GM18951 (cell line): ENCODE measurements around the gene MSRB3.

Experiments used
- POLR2A ChIP-seq: IDR thresholded peaks from 4 replicates; pipeline ENCODE4 v1.6.1; 2011; ENCODE audit warnings: mild to moderate bottlenecking; ENCODE audit not compliant: insufficient read length, insufficient read depth; ENCODE audit errors: extremely low read depth
- in situ Hi-C: fragments of 300-500 bp; cut with MboI; formaldehyde crosslinking; loops from one replicate; pipeline ENCODE4 v1.12.0; 2022; ENCODE audit warnings: low sequenced_read_pairs, mixed read lengths, inconsistent platforms; ENCODE audit not compliant: unreplicated experiment

MSRB3 gene

GRCh38 chr12:65300679-65301349, 22.3 kb downstream of the MSRB3 start:
- TF ChIP-seq POLR2A: no peak
- in situ Hi-C loops: loop anchor here (25.0 kb wide), 2 partner anchors 786 to 1111 kb away; no protein-coding TSS in a partner anchor

DNA sequence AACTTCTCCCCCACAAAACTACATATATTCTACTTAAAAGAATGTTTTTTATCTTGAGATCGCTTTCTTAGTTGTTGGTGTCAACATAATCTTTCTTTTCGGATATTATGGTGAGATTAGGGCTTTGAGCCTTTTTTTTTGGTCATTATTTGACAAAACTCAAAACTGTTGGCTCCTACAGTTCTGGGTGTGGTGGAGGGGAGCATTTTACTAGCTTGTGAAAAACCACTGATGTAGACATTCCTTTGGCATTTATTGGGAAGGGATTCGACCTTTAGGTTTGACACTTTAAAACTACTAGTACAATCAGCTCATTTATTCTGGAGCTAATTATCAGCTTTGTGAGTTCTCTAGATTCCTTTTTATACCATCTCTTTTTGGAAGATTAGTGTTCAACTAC, 24.4 kb downstream of the MSRB3 start:
- in situ Hi-C loops: loop anchor here (25.0 kb wide), 2 partner anchors 784 to 1109 kb away; no protein-coding TSS in a partner anchor
- no peak for TF ChIP-seq POLR2A

GRCh38 chr12:65305346-65305950, 27.0 kb downstream of the MSRB3 start:
- in situ Hi-C loops: loop anchor here (25.0 kb wide), 2 partner anchors 782 to 1107 kb away; no protein-coding TSS in a partner anchor
- TF ChIP-seq POLR2A: no peak

- no peak for TF ChIP-seq POLR2A
- in situ Hi-C loops: loop anchor here (25.0 kb wide), 2 partner anchors 781 to 1106 kb away; no protein-coding TSS in a partner anchor
These were observed 28.1 kb downstream of the MSRB3 start for GRCh38 chr12:65306366-65307168.

DNA sequence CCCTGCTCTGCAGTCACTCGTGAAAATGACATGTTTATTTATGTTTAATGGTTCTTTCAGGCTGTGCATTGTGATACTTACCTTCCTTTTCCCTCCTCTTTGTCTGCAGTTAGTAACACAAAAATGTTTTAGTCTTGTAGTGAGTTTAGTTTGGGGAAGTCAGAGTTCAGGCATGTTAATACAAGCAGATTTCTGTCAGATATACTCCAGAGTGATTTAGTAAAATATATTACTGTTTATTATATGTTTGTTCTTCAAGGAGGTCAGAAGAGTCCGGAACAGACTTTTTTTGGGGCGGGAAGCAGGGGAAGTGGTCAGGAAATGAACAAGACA, 28.7 kb downstream of the MSRB3 start:
- TF ChIP-seq POLR2A: no peak

GRCh38 chr12:65308006-65308405, 29.5 kb downstream of the MSRB3 start:
- in situ Hi-C loops: loop anchor here (25.0 kb wide), 2 partner anchors 779 to 1104 kb away; no protein-coding TSS in a partner anchor
- TF ChIP-seq POLR2A: no peak

More for the DNA sequence above, 28.7 kb downstream of the MSRB3 start:
- in situ Hi-C loops: loop anchor here (25.0 kb wide), 2 partner anchors 780 to 1105 kb away; no protein-coding TSS in a partner anchor

- TF ChIP-seq POLR2A: no peak
- in situ Hi-C loops: loop anchor here (25.0 kb wide), 2 partner anchors 779 to 1104 kb away; no protein-coding TSS in a partner anchor
These were observed 30.2 kb downstream of the MSRB3 start for GRCh38 chr12:65308601-65309071.

DNA sequence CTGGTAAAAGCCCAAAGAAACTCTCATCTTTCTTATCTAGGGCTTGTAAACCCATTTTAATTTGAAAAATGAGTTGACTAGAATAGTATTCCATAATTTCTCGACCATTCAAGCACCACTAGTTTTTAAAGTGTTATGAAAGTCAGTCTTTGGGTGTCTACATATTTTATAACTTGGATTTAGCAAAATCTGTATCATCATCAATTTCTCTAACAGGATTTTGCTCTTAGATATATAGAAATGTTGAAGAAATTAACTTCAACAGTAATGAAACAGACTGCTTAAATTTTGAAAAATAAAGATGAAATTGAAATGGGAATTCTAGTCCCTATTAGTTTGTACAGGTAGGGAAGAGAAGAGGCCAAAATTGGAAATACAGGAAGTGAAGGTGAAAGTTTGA, 32.8 kb downstream of the MSRB3 start:
- TF ChIP-seq POLR2A: no peak
- in situ Hi-C loops: loop anchor here (25.0 kb wide), 2 partner anchors 776 to 1101 kb away; no protein-coding TSS in a partner anchor

DNA sequence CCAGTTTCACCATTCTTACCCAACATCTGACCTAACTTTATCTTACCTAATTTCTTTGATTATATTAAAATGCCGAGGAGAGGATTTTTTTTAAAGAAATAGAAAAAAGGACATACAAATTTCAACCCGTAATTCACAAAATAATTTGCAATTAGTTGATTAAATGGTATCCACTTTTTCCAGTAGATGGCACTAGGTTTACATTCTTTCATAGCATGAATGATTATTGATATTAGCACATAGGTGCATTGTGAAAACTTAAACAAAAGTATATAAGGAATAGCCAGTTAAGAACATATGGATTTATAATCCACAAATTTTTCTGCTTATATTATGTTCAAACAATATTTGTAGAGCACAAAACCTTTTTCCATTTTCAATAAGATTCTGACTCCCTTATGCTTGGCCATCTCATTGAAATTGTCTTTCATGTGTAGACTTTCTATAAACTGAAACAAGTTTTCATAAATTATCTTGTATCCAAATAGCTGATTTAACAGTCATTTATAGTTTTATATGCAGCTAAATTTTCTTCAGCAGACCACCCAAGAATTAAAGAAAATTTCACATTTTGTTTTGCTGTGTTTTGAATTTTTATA, 35.3 kb downstream of the MSRB3 start:
- no peak for TF ChIP-seq POLR2A
- in situ Hi-C loops: loop anchor here (25.0 kb wide), 2 partner anchors 773 to 1098 kb away; no protein-coding TSS in a partner anchor

GRCh38 chr12:65315238-65315637, 36.8 kb downstream of the MSRB3 start:
- in situ Hi-C loops: loop anchor here (25.0 kb wide), 2 partner anchors 772 to 1097 kb away; no protein-coding TSS in a partner anchor

- in situ Hi-C loops: loop anchor here (25.0 kb wide), 2 partner anchors 769 to 1094 kb away; no protein-coding TSS in a partner anchor
- TF ChIP-seq POLR2A: no peak
These were observed 39.8 kb downstream of the MSRB3 start for GRCh38 chr12:65318186-65318685.

- in situ Hi-C loops: loop anchor here (25.0 kb wide), 2 partner anchors 768 to 1093 kb away; no protein-coding TSS in a partner anchor
- TF ChIP-seq POLR2A: no peak
These were observed 41.3 kb downstream of the MSRB3 start for GRCh38 chr12:65319688-65320200.

DNA sequence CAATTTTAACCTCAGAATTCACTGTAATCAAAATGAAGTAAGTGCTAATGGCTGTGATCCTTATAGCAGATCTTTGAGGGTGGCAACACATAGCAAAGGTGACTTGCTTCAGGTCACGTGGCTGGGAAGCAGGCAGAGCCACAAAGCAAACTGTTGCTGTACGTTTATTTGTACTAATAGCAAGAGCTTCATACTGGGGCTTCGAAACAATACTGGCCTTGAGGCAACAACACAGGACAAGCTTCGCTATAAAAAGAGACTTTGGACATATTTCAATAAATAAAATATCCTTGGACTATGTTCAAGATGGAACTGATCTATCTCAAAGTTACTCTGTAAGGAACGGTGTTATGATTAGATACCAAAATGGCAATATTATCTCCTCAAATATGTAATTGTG, 44.6 kb downstream of the MSRB3 start:
- in situ Hi-C loops: loop anchor here (25.0 kb wide), 2 partner anchors 764 to 1089 kb away; no protein-coding TSS in a partner anchor
- no peak for TF ChIP-seq POLR2A
